Calu3 (cell line): ENCODE results near the gene NAV1. TPM values are rescaled to one million over a fixed set of nuclear protein-coding genes. Genes with fewer than 3 reads are reported as not detected.

ENCODE experiments used
- BruUV-seq: library from RNA; stranded (reverse); fragments of 400-500 nt; replicated peaks from 2 replicates; lab custom pipeline; 2021; lab: Mats Ljungman, UMichigan
- CTCF ChIA-PET: fragments of 300-600 bp; sonication (Branson Sonifier 250); formaldehyde crosslinking; loops from one replicate; lab custom pipeline; 2022; ENCODE audit warnings: antibody characterized with exemption; lab: Charles Lee
- DNase-seq: peaks from one replicate; pipeline ENCODE4 v3.0.0; 2022
- H3K27ac Mint-ChIP-seq: one replicate; pipeline ENCODE4 v1.8.0; 2022; ENCODE audit warnings: mixed read lengths; ENCODE audit not compliant: unreplicated experiment
- H3K27me3 Mint-ChIP-seq: one replicate; pipeline ENCODE4 v1.8.0; 2022; ENCODE audit warnings: mixed read lengths; ENCODE audit not compliant: unreplicated experiment
- H3K36me3 Mint-ChIP-seq: one replicate; pipeline ENCODE4 v1.8.0; 2022; ENCODE audit warnings: mild to moderate bottlenecking, moderate library complexity, mixed read lengths; ENCODE audit not compliant: insufficient read depth, unreplicated experiment
- H3K4me1 Mint-ChIP-seq: one replicate; pipeline ENCODE4 v1.8.0; 2022; ENCODE audit warnings: mild to moderate bottlenecking, low read depth, mixed read lengths; ENCODE audit not compliant: unreplicated experiment
- H3K4me3 Mint-ChIP-seq: one replicate; pipeline ENCODE4 v1.8.0; 2022; ENCODE audit warnings: mild to moderate bottlenecking, low read depth, moderate library complexity, mixed read lengths; ENCODE audit not compliant: unreplicated experiment
- H3K9me3 Mint-ChIP-seq: one replicate; pipeline ENCODE4 v1.8.0; 2022; ENCODE audit warnings: low read depth, mixed read lengths; ENCODE audit not compliant: unreplicated experiment
- CTCF ChIP-seq: fragments of 200-600 bp; IDR thresholded peaks from one replicate; pipeline ENCODE4 v1.8.0; 2022; ENCODE audit warnings: antibody characterized with exemption; ENCODE audit not compliant: unreplicated experiment
- intact Hi-C: fragments of 100-400 bp; cut with micrococcal nuclease; formaldehyde crosslinking; loops from one replicate; pipeline ENCODE4 v1.10.0; 2022; ENCODE audit not compliant: unreplicated experiment
- total RNA-seq: library from RNA; stranded (reverse); gene quantifications from 2 replicates; pipeline ENCODE4 v1.2.3, GENCODE V29; 2022

Gene NAV1
- total RNA-seq, 1 experiment from 2014 or later = 24.8 TPM

DNA sequence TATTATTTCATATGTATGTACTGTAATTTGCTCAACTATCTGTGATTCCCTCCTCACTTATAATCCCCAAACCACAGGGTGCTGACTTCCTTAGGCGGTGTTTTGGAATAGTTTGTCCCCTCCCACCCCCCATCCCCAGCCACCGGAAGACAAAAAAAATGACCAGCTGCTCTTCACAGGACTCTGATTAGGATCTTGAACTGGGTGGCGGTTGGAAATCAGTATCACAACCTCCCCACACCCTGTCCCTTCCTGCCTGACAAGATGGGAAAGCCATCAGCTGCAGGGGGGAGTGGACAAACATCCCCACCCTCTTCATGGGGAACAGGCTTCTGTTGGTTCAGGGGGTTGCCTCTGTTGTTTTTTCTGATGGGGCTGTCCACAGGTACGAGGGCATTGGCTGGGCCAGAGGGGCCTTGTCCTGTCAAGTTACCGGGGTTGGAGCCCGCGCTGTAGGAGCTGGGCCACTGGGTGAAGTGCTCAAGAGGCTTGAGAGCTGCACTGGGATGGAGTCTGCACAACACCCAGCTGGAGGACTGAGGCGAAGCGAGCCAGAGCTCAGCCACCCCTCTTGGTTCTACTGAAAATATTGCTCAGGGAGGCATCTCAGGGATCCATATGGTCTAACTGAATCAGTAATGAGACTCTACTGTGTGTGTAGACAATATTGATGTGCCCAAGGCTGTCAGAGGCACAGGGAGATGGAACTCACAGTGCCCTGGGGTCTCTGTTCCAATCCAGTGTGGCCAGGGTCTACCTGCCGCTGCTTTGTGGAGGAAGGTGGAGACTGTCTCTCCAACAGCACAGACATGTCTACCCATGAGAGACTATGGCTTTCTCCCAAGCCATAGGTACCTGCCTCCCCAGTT, 28.2 kb downstream of the NAV1 start:
- Mint-ChIP-seq H3K27me3 (peaks cover 19% of the 10 kb centered on the region), H3K9me3 (no peaks in the 10 kb centered on the region), H3K36me3 (peaks cover 3% of the 10 kb centered on the region), H3K27ac (no peak overlapping the region), H3K4me1 (no peaks in the 10 kb centered on the region), H3K4me3 (no peak overlapping the region)
- intact Hi-C loops = no loop called here
- no TSS peak for BruUV-seq
- CTCF ChIA-PET = interaction anchor here (0.6 kb wide), 1 partner anchor 119 kb away, joined by 4 read pairs; no protein-coding TSS in a partner anchor
- no peak for DNase-seq
- no peak for TF ChIP-seq CTCF

DNA sequence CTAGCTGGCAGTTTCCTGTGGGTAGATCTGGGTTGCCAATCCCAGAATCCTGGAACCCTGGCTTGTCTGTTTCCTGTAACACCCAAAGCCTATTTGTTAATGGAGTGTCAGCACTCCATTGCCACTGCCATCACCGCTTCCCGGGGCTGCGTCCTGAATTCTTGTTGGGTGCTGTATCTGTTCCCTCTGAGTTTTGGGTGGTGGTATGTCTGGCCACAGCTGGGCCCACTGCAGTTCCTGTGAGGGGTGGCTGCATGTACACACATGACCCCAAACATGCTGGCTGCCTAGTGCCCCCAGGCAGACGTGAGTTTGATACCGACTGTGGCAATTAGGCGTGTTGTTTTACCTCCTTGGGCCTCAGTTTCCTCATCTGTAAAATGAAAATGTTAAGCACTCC, 29.3 kb downstream of the NAV1 start:
- H3K27me3 Mint-ChIP-seq = peaks cover 19% of the 10 kb centered on the region
- intact Hi-C loops = no loop called here
- H3K4me3 Mint-ChIP-seq = no peak overlapping the region
- no peak overlapping the region for H3K27ac Mint-ChIP-seq
- no peaks in the 10 kb centered on the region for H3K9me3 Mint-ChIP-seq
- no peak for TF ChIP-seq CTCF
- peaks cover 3% of the 10 kb centered on the region for H3K36me3 Mint-ChIP-seq
- BruUV-seq = no TSS peak
- CTCF ChIA-PET = no interaction called here
- DNase-seq = no peak
- no peaks in the 10 kb centered on the region for H3K4me1 Mint-ChIP-seq

DNA sequence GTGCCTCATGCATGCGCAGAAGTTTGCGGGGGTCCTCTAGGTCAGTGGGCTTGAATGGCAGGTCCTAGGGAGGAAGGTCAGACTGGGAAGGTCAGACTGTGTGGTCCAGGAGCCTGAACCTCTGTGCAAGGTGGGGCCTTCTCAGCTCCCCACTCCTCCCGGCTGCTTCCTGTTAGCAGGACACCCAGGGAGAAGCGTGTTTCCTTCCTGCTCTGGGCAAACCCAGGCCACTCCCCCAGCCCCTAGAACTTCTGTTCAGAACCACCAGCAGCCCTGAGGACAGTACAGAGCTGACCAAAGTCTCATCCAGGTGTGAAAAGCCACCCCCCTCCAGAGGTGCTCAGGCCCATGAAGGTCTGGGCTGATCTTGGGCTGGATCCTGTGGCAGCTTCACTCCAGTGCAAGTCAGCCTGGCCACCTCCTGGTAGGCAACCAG, 29.9 kb downstream of the NAV1 start:
- Mint-ChIP-seq H3K36me3 (peaks cover 3% of the 10 kb centered on the region), H3K4me1 (no peaks in the 10 kb centered on the region), H3K4me3 (no peak overlapping the region), H3K9me3 (no peaks in the 10 kb centered on the region), H3K27me3 (peaks cover 23% of the 10 kb centered on the region), H3K27ac (no peak overlapping the region)
- no TSS peak for BruUV-seq
- no peak for DNase-seq
- no peak for TF ChIP-seq CTCF
- CTCF ChIA-PET = interaction anchor here (0.7 to 1.0 kb wide), 3 partner anchors 13 to 224 kb away, joined by 3 read pairs; no protein-coding TSS in a partner anchor
- intact Hi-C loops = no loop called here

- intact Hi-C loops = no loop called here
- no peak for DNase-seq
- H3K36me3 Mint-ChIP-seq = peaks cover 3% of the 10 kb centered on the region
- BruUV-seq = no TSS peak
- TF ChIP-seq CTCF = no peak
- CTCF ChIA-PET = no interaction called here
- H3K4me3 Mint-ChIP-seq = no peak overlapping the region
- no peaks in the 10 kb centered on the region for H3K9me3 Mint-ChIP-seq
- peaks cover 37% of the 10 kb centered on the region for H3K27me3 Mint-ChIP-seq
- H3K27ac Mint-ChIP-seq = no peak overlapping the region
- no peaks in the 10 kb centered on the region for H3K4me1 Mint-ChIP-seq
These were observed 31.4 kb downstream of the NAV1 start for GRCh38 chr1:201570181-201570885.
